Measurements from ENCODE around the gene OR1N1.

GRCh38 chr9:122552812-122553211, 25.7 kb upstream of the OR1N1 start, which contains the start of gene OR1N2:
- TF ChIP-seq POLR2A (IDR thresholded peaks at IDR 0.05; ENCODE audit: low read length) (no peak), GATA1 (IDR thresholded peaks at IDR 0.05; ENCODE audit: low read depth, low read length) (no peak)

All from erythroblast (primary cell).